Stimulated activated CD4-positive, alpha-beta T cell treated with anti-CD3 and anti-CD28 coated beads, Interleukin-12 subunit alpha, Interleukin-12 subunit beta, amount 100 ng/mL, for 48 hours (primary cell): ENCODE results near the gene ZNRF2.
"Not testable (repeated sequence)": the region's sequence is repeated elsewhere in the genome, so short reads cannot be mapped to it uniquely, and the experiment has no call there.

Experiments used
- DNase-seq, 3 donors: peaks; one replicate each; pipeline ENCODE4 v3.0.0-alpha.2; 2020; ENCODE audit warnings: low read depth in 2 of 3, low spot score in 1 of 3

ZNRF2 gene

DNA sequence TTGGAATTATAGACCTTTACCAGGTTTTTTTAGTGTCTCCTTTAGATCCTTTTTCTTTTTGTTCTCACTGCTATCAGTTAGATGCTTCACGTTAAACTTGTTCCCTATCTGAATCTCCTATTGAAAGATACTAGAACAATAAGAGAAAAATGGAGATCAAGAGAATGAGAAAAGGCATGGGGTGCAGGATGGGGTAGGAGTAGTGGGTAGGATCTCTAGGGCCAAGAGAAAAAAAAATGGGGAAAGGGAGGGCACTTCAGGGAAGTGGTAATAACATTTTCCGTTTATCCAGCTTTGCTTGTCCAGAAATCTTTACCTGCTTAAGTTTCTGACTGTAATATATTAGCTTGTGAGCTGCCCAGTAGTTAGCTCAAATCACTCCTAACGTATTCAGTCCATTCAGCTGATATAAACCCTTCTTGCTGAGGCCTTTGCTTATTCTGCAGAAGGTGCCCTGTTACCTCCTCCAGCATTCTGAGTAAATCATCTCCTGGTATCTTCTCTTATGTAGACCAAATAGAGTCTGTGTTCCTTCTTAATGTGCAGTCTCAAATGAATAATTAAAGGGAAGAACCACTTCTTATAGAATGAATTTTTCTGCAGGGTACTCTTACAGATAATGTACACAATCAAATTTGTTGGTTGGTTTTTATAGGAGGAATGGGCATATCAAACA, 69.7 kb downstream of the ZNRF2 start:
- no peak for DNase-seq

GRCh38 chr7:30354791-30355190, 70.4 kb downstream of the ZNRF2 start:
- DNase-seq, result no peak

- no peak for DNase-seq
Measured at GRCh38 chr7:30359957-30360356, 75.6 kb downstream of the ZNRF2 start.

DNA sequence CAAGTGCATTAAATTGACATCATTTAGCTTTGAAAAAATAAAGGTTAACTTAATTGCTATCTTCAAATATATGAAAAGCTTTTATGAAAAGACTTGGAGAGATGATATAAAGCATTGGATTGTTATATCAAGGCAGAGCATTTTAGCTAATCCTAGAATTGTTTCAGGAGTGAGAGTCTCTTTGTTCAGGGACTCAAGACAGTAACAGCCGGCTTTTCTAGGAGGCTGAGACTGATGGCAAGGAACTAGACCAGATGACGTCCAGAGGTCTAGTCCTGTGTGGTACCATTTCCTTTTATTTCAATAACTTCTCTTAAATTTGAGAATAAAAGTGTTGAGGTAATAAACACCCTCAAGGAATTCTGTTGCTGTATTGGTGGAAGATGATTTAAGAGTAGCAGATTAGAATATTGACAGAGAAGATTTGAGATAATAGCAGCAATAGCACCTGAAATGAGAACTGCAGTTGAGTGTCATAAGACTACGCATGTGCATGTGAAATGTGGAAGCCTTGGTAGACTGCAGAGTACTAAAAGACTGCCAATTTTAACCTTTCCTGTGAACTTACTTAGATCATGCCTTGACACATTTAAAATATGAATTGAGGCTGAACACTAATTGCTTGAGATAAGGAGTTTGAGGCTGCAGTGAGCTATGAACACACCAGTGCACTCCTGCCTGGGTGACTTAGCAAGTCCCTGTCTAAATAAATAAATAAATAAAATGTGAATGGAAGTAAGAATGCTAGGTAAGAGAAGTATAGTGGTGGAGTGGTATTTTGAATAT, 79.6 kb downstream of the ZNRF2 start:
- DNase-seq, result no peak

- DNase-seq, result no peak
Measured at GRCh38 chr7:30364773-30365172, 80.4 kb downstream of the ZNRF2 start.

GRCh38 chr7:30365621-30366020, 81.2 kb downstream of the ZNRF2 start:
- DNase-seq, result no peak

- no peak for DNase-seq
Measured at GRCh38 chr7:30366606-30367005, 82.2 kb downstream of the ZNRF2 start.

GRCh38 chr7:30367561-30367960, 83.2 kb downstream of the ZNRF2 start:
- no peak for DNase-seq

DNA sequence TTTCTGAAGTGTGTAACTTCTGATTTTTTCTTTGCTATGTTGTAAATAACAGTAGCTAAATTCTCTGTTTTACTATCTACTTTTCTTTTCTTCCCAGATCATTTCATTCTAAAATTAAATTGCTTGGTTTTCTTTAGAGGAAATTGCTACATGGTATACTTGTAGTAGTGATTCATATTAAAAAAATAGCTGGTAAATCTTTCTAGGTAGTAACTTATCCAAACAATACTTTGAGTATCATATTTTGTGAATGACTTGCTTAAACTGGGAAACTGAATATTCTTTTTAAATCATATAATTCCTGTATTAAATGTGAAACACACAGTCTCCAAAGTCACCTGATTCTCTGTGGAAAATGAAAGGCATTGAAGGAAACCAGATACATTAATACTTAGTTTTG, 85.5 kb downstream of the ZNRF2 start:
- no peak for DNase-seq

DNA sequence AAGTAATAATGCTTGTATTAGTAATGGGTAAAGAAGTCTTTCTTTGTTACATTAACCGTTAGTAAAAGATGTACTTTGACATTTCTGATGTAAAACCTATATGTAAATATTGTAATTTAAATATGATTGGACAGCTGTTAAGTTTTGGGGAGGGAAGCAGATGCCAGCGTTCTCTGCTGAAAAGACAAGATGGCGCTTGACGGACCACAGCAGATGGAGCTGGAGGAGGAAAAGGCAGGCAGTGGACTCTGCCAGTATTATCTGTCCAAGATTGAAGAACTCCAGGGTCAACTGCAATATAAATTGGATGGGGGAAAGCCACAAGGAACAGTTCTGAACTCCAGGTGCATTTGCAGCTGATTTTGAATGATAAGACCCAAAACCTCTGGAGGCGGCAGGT, 86.9 kb downstream of the ZNRF2 start:
- DNase-seq, result no peak

DNA sequence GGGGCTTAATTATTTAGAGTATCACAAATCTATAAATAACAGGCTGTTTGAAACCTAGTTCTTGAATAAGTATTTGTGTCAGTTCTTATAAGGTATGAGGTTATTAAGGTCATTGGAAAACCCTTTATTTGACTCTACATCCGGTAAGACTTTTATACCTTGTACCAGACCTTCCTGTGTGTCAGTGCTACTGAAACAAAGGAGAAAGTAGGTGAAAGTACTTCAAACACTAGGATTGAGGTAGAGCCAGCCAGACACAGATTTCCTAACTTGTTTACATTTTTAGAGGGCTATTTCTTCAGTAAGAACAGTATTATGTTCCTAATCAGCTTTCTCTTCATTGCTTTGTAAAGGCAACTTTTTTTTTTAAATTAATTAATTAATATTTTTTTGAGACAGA, 93.9 kb downstream of the ZNRF2 start:
- DNase-seq, result no peak

GRCh38 chr7:30379131-30379530, 94.7 kb downstream of the ZNRF2 start:
- DNase-seq, result no peak

DNA sequence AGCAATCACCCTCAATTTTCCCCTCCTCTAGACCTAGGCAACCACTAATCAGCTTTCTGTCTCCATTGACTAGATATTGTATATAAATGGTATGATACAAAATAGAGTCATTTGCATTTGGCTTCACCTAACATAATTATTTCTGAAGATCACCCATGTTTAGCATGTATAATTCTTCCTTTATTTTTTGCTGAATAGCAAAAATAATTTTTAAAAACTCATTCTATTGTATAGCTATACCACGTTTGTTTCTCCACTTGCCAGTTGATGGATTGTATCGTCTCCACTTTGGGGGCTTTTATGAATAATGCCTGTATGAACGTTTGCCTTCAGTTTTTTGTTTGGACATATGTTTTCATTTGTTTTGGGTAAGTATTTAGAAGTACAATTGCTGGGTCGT, 95.3 kb downstream of the ZNRF2 start:
- no peak for DNase-seq

DNA sequence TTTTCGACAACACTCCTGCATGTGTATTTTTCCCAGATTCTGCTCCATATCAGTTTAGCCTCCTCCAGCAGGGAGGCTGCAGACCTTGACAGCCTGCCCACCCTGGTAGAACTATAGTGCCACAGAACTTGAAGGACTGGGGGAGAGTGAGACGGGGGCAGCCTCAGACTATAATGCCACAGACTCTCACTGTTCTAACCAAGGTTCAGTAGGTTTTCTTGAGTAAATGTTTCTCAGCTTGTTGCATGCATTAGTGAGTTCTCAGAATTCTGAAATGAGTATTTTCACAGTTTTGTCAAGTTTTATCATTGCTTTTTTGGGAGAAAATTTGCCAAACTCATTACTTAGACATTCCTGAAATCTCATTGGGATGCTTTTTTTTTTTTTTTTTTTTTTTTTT, 95.9 kb downstream of the ZNRF2 start:
- DNase-seq, result no peak

- DNase-seq, result not testable (repeated sequence)
Measured at GRCh38 chr7:30380824-30381223, 96.4 kb downstream of the ZNRF2 start.

DNA sequence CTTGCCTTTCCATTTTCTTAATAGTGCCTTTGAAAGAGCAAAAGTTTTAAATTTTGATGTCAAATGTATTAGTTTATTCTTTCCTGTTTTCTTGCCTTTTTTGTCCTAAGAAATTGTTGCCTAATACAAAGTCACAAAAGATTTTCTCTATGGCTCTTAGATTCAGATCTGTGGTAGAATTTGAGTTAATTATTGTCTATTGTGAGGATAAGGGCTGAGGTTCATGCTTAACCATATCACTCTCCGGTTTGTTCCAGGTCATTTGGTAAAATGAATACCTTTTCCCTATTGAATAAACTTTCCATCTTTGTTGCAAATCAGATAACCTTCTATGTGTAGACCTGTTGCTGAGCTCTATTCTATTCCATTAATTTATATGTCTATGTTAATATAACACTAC, 98.2 kb downstream of the ZNRF2 start:
- no peak for DNase-seq

GRCh38 chr7:30389791-30390190, 105.4 kb downstream of the ZNRF2 start:
- DNase-seq, result no peak

DNA sequence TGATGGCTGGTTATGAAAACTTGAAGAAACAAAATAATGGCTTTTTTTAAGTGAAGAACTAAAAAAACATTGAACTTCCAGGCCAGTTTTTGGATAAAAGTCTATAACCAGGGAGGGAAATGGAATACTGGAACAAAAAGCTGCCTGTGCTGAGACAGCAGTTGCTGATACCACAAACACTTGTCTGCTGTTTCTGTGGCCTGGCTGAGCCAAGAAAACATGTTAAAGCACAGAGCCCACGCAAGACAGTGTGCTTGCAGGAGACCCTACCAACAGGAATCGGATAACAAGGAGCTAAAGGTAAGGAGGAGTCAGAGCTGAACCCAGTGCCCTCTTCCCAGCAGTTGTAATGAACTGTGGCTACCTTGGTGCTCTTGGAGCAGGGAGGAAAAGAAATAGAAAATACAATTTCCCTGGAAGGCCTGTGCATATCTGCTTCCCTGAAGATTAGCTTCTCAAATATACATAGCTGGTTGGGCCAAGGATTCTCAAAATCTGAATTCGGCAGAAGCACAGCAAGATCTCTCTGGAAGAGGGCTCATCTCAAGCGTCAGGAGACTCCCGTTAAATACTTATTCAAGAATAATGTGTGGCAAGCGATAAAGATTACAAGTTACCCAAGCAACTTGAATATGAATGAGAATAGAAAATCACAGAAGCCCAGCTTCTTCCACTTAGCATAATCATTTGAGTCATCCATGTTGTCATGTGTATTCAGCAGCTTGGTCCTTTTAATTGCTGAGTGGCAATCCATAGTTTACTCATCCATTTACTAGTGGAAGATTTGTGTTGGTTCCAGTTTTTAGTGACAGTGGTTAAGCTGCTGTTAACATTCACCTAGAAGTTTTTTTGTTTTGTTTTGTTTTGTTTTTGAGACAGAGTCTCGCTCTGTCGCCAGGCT, 106.6 kb downstream of the ZNRF2 start:
- DNase-seq, result no peak

DNA sequence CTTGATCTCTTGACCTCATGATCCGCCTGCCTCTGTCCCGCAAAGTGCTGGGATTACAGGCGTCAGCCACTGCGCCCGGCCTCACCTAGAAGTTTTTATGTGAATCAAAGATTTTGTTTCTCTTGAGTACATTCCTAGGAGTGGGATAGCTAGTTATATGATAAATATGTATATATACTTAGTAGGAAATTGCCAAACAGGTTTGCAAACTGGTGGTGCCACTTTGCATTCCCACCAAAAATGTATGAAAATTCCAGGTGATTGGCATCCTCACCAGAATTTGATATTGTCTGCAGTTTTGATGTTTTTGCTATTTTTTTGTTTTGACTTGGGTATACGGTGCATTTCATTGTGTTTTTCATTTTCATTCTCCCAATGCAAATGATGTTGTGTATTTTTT, 107.4 kb downstream of the ZNRF2 start:
- DNase-seq, result no peak

GRCh38 chr7:30395676-30396075, 111.3 kb downstream of the ZNRF2 start:
- DNase-seq, result no peak

- no peak for DNase-seq
Measured at GRCh38 chr7:30396389-30396788, 112.0 kb downstream of the ZNRF2 start.

- no peak for DNase-seq
Measured at GRCh38 chr7:30403477-30403876, 119.1 kb downstream of the ZNRF2 start.
